Measurements from ENCODE around the gene PTPRR.
"Not testable (repeated sequence)": the region's sequence is repeated elsewhere in the genome, so short reads cannot be mapped to it uniquely, and the experiment has no call there.

Gene PTPRR

GRCh38 chr12:70839544-70839943, 81.0 kb downstream of the PTPRR start:
- DNase-seq, result no peak

DNA sequence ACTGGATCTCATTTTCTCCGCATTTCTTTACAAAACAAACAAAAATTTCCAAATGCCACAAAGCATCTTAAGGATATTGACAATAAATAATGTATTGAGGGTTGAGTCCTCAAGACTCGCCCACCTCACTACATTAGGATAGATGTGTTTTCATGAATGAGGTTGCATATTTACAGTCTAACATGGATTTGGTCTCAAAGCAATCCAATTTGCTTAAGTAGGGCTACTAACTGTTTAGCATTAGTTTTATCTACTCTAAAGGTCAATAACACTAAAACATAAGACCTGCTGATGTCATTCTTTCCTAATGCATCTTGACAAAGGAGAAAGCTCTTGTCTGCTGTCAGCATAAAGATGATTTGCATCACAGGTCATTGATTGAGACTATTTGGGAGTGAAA, 82.4 kb downstream of the PTPRR start:
- DNase-seq, result no peak

DNA sequence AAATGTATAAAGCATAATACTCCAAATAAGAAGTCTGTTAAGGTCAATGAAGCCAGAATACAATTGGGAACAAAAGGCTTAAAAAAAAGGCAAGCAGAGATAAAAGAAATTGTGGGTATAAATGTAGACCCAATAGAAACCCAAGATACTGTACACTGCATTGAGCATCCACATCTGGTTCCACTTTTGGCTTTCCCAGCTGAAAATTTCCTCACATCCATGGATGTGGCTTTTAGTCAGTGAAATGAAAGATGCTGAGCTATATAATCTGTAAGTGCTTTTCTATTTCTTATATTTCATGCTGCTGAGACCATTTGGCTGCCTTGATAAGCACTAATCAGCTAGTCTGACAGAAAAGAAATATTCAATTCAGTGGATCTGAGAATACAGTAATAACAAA, 83.5 kb downstream of the PTPRR start:
- no peak for DNase-seq

- DNase-seq, result no peak
These were observed 84.6 kb downstream of the PTPRR start for GRCh38 chr12:70835948-70836347.

- no peak for DNase-seq
These were observed 89.0 kb downstream of the PTPRR start for GRCh38 chr12:70831543-70831942.

DNA sequence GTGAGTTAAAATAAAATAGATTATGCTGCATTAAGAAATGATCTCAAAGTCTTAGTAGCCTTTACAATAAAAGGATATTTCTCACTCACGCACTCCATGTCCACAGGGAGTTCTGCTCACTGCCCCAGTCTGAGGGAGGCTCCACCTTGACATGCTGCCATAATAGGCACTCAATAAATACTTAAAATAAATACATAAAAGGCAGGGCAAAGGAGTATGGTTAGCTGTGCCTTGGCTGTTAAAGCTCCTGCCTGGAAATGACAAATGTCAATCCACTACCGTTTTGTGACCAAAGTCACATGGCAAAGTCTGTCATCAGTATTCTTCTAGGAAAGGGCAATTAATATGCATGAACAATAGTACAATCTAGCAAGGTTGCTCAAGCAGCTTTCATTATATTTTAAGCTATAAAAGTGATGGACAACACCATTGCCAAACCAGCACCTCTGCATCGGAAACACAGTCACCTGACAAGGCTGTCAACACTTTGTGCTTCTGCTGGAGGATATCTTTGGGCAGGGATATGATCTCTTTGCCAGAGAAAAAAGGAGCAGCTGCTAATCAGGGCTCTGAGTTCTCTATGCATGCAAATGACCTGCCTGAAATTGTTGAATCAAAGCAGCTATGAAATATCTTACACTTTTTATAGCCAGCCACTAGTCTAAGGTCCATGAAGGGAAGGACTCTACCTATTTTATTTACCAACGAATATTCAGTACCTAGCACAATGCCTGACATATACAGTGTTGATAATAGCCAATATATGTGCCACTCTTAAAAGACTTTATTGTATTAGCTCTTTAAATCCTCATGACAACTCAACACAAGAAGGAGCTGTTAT, 90.1 kb downstream of the PTPRR start:
- DNase-seq, result no peak

DNA sequence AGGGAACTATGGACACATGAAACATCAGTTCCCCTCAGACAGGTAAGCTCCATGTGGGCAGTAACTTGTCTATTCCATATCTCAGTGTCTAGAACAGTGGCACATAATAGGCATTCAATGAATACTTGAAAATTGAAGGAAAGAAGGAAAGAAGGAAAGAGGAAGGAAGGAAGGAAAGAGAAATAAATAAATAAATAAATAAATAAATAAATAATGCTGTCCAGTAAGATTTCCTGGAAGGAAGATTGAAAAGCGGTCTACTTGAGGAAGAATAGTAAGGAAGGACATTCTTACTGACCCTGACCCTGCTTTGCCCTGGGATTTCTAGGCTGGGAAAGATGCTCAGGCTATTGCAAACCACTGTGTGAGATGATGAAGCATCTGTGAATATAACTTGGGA, 91.5 kb downstream of the PTPRR start:
- DNase-seq, result no peak

DNA sequence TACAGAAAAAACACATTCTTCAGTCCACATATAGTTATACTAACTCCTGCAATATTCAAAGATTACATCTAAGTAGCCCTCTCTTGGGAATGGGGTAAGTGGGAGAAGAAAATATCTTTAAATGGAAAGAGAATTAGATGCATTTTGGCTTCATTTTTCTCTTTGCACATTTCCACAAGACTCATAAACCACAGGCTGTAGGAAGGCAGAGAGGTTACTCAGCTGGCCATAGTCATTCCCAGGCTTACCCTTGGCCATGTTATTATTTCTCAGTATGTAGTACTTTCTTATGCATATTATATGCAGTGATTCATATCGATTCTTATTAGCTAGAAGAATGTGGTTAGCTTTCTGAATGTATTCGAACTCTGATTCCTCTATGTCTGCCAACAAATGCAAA, 92.2 kb downstream of the PTPRR start:
- no peak for DNase-seq

GRCh38 chr12:70826156-70826555, 94.4 kb downstream of the PTPRR start:
- no peak for DNase-seq

- no peak for DNase-seq
These were observed 96.0 kb downstream of the PTPRR start for GRCh38 chr12:70824511-70824910.

DNA sequence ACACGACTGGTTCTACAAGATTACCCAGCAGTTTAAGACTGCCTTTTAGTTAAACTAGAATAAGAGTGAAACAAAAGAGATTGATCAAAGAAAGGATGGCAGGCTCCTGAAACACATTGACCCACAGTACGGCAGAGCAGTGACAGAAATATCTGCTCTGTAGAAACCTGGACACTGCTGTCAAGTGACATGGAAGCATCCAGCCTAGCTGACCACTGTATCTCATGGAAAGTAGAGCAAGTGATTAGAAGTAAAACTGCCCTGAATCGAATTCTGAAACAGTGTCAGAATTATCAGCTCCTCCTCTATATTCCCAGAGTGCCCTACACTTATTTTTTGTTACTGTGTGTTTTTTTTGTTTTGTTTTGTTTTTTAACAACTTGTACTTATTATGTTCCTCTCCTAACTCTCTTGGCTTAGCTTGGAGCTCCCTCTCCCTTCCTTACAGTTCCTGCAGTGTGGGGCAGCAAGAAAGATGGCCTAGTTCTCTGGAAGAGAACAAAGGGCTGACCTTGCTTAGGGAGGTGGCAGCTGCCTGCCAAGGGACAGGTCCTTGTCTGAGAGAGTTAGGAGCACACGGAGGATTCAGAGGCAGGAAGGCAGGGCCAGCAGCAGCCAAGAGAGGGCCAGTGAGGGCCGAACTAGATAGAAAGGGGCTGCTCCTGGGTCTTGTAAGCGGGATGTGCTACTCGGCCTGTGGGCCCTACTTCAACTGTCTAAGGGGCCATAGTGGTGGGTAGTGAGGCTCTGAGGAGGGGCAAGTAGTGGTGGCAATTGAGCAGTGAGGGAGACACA, 97.2 kb downstream of the PTPRR start:
- DNase-seq, result no peak

DNA sequence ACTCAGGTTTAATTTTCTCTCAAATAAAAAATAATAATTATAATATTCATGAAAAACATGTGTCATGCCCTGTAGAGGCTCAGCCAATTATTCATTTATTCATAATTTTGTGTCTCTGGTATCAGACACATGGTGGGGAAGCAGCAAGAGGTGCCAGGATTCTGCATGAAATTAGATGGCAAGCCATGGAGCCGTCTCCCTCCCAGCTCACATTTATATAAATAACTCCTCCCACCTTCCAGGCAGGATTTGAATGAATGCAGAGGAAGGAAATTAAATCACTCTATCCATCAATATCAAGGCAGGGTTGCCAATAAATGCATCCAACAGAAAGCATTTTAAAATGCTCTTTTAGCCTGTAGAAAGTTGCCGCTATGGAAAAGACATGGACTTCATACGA, 98.1 kb downstream of the PTPRR start:
- no peak for DNase-seq

- no peak for DNase-seq
These were observed 104.6 kb downstream of the PTPRR start for GRCh38 chr12:70815971-70816391.

- DNase-seq, result no peak
These were observed 105.5 kb downstream of the PTPRR start for GRCh38 chr12:70815056-70815455.

GRCh38 chr12:70813559-70813958, 107.0 kb downstream of the PTPRR start:
- no peak for DNase-seq

GRCh38 chr12:70812136-70812535, 108.4 kb downstream of the PTPRR start:
- DNase-seq, result no peak

DNA sequence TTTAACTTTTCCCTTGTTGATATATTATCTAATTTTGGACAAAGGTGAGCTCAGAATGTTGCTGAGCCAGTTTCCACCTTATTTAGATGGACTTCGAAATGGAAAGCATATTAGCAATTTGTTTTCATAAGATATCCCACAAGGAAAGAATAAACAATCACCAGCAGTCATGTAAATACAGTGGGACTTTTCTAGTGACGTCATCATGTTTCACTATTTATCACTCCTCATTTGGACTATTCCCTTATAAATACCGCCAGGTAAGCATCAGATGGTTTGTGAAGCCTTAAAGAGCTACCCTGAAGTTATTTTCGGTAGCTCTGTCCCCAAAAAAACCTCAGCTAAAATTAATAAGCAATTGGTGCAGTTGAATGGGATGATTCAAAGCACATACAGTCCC, 110.7 kb downstream of the PTPRR start:
- no peak for DNase-seq

GRCh38 chr12:70807993-70808392, 112.5 kb downstream of the PTPRR start:
- DNase-seq, result not testable (repeated sequence)

GRCh38 chr12:70806827-70807226, 113.7 kb downstream of the PTPRR start:
- no peak for DNase-seq

- DNase-seq, result no peak
These were observed 114.5 kb downstream of the PTPRR start for GRCh38 chr12:70806043-70806442.

GRCh38 chr12:70798016-70798783, 122.3 kb downstream of the PTPRR start:
- no peak for DNase-seq

GRCh38 chr12:70796989-70797388, 123.5 kb downstream of the PTPRR start:
- no peak for DNase-seq

DNA sequence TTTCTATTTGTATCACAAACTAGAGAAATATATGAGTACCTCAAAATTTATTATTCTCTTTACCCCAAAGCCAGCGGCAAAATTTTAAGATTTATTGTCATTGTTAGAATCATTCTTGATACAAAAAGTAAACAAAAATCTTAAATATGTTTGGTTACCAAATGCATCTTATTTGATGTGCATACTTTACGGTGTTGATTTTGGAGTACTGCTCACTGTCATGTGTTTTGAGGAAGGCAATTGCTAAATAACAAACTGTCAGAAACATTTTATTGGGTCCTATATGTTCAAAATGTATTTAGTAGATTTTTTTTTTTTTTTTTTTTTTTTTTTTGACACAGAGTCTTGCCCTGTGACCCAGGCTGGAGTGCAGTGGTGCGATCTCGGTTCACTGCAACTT, 124.9 kb downstream of the PTPRR start:
- no peak for DNase-seq

Measured in CD4-positive, alpha-beta T cell treated with Interleukin-6 for 4 hours (primary cell).